Endometrium (tissue), 2 donors: ENCODE results near the gene RHOB.
"Not testable (repeated sequence)": the region's sequence is repeated elsewhere in the genome, so short reads cannot be mapped to it uniquely, and the experiment has no call there.

Experiments
- FAIRE-seq: peaks from 2 replicates; lab custom pipeline; 2012; peaks lifted over from hg19 to GRCh38; lab: Jason Lieb, UNC
- donor health status: control.
- donor health status: control.

The RHOB gene

DNA sequence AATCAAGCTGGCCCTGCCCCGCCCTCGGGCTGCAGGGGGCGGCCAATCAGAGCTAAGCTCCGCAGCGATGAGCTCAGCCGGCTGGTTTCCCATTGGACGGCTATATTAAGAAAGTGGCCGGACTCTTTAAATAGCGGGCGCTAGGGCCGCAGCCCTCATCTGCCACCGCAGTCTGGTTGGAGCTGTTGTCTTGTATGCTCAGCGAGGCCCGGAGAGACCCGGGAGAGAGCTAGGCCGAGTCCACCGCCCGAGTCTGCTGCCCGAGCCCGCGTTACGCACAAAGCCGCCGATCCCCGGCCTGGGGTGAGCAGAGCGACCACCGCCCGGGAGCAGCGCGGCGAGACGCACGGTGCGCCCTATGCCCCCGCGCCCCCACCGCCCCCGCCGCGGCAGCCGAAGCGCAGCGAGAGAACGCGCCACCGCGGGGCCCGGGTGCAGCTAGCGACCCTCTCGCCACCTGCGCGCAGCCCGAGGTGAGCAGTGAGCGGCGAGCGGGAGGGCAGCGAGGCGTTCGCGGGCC lies at the start of gene RHOB:
Gene RHOB (plus strand): TSS at position 158 of the 520 bp plus-strand sequence. CDS start 392 bp downstream, outside the sequence.
- FAIRE-seq = peak; percentile 37

DNA sequence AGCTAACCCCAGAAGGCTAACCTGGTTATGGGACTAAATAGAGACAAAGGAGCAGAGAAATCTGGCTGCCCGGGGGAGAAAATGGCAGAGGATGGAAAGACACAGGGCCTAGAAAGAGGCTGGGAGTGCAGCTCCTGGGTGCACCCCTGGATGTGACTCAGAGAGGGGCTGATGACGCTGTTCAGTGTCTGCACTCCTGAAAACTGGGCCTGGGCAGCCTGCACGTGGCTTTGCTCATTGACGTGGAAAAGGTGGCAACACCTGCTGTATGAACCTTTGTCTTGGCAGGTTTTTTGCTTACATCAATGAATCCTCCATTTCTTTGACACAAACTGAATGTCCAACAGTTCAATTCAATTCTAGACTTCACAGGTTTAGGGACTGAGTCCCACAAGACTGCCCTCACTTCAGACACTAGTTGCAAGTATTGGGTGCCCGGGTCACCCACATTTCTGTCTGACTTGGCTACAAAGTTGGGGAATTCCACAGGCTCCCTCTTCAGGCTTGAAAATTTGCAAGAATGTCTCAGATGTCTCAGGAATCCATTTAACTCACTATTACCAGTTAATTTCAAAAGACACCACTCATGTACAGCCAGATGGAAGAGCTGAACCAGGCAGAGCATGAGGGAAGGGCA lies 48.9 kb upstream of the RHOB start:
- FAIRE-seq = no peak

DNA sequence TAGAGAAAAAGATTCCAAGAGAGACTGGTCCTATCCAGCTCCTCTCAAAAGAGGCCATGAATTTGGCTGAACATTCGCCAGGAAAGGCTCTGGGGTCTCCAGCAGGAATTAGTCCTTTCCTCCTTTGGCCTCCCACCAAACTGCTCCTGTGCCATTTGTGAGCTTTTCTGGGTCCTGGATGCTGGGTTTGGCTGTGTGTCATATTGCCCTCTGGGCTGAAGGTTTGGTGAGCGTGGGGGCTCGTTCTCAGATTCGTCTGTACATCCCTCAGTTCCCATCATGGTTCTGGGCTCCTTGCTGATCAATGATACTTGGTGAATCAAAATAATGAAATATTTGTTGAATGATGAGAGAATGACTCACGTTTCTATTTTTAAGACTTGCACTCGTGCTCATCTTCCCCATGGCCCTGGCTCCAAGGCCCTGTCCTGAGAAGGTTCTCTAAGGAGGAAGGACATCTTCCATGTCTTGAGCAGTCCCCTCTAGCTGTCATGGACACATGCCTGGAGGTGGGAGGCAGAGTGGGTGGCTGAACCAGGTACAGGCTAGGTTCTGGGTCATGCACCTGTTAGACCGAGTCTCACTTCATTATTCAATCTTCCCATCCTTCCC lies 47.8 kb upstream of the RHOB start:
- FAIRE-seq = no peak

DNA sequence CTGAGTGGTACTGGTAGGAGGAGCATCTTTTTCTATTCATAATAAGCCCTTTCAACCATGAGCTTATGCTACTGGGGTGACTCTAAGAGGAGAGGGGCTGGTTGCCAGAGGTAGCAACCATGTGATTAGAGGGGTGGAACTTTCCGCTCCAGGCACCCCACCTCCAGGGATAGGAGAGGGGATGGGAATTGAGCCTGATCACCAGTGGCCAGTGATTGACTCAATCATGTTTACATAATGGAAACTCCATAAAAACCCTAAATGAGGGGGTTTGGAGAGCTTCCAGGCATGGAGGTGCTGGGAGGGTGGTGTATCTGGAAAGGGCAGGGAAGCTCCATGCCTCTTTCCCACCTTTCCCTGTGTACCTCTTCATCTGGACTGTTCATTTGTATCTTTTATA lies 46.6 kb upstream of the RHOB start:
- no peak for FAIRE-seq

DNA sequence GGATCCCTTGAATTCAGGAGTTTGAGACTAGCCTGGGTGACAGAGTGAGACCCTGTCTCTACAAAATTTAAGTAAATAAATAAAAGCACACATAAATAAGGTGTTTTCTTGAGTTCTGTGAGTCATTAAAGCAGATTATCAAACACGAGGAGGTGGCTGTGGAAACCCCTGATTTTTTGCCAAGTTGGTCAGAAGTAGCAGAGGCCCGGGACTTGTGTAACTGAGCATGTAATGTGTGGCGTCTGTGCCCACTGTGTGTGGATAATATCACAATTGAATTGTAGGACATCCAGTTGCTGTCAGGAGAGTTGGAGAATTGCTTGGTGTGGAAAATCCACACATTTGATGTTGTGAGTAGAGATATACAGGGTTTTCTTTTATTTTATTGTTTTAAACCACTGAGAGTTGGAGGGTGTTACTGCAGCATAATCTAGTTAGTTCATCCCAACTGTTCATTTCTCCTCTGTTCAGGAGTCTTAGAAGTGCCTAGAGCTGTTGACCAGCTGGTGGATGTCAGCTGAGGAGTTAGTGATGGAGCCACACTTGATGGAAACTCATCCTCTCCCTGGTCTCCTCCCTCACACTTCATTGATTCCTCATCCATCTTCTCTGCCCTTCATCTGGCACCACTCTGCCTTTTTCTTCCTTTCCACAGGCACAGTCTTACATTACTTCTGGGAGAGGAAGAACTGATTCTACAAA lies 45.9 kb upstream of the RHOB start:
- no peak for FAIRE-seq

DNA sequence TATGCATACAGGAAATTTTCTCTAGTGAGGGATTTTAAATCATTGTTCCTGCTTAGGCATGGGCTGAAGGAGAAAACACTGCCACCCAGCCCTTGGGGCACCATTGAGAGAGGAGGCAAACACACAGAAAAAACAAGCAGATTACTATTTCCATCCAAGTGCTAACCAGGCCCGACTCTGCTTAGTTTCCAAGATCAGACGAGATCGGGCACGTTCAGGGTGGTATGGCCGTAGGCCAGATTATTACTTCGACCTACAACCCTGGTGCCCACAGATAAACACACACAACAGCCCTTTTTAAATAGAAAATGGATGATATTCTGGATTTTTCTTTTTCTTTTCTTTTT lies 45.4 kb upstream of the RHOB start:
- FAIRE-seq = no peak

DNA sequence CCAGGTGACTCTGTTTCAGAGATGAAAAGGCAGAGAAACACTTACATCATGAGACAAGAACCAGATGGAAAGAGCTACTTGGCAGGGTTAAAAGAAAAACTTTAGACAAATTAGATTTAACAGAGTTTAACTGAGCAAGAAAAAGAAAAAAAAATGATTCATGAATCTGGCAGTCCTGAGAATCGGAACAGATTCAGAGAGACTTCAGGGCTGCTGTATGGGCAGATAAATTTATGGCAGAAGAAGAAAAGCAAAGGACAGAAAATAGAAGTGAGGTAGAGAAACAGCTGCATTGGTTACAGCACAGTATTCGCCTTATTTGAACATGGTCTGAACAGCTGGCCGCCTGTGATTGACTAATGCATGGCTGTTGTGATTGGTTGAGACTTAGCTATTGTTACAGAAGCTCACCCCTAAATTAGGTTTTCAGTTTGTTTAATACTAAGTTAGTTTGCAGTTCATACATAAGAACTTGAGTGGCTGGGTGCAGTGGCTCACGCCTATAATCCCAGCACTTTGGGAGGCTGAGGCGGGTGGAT lies 43.0 kb upstream of the RHOB start:
- no peak for FAIRE-seq

DNA sequence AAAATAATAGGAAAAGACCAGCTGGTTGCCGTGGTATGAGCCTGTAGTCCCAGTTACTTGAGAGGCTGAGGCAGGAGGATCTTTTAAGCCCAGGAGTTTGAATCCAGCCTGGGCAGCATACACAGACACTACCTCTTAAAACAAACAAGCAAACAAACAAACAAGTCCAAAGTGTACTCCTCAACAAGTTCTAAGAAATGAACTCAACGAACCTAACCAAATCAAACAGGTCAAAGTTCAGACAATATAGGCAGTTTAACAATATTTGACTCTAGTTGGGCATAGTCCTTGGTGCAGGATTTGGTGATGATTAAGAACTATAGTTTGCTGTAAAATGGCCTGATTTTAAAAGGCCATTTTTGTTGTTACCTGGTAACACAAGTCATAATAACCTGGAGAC lies 41.9 kb upstream of the RHOB start:
- FAIRE-seq = no peak

DNA sequence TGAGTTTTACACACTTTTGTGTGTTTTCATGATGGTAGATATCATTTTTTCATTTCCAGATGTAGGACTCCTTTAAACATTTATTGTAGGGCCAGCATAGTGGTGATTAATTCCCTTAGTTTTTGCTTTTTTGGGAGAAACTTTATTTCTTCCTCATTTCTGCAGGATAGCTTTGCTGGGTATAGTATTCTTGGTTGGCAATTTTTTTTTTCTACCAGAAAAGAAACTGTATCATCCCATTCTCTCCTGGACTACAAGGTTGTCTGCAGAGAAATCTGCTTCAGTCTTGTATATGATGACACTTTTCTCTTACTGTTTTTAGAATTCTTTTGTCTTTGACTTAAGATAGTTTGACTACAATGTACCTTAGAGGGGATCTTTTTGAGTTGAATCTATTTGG lies 37.8 kb upstream of the RHOB start:
- no peak for FAIRE-seq

DNA sequence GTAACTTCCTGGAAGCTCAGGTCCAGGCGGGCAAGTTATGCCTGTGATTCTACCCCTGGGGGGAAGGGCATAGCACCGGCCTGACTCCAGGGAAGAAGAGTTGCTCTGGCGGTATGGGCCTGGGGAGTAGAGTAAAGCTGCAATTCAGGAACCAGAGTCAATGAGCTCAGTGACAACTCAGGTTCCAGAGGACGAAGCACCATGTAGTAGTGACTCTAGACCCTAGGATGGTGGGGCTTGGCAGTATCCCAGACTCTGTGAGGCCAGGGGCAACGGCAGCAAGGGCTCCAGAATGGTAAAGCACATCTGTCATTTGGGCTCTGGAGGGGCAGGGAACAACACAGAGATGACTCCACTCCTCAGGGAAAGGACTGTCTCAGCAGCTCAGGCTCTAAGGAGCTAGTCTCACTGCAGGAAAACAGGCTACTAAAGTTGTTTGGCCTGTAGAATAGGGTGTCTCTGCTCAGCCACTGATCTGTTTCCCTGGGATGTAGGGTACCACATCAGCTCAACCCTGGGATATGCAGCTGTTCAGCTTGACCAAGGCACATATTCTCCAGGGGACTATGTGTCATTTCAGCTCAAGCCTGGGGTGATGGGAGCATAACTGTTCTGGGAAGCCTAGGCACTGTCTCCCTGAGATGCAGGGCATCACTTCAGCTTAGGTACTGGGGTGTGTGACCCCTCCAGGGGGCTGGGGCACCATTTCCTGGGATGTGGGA lies 36.2 kb upstream of the RHOB start:
- FAIRE-seq = no peak

DNA sequence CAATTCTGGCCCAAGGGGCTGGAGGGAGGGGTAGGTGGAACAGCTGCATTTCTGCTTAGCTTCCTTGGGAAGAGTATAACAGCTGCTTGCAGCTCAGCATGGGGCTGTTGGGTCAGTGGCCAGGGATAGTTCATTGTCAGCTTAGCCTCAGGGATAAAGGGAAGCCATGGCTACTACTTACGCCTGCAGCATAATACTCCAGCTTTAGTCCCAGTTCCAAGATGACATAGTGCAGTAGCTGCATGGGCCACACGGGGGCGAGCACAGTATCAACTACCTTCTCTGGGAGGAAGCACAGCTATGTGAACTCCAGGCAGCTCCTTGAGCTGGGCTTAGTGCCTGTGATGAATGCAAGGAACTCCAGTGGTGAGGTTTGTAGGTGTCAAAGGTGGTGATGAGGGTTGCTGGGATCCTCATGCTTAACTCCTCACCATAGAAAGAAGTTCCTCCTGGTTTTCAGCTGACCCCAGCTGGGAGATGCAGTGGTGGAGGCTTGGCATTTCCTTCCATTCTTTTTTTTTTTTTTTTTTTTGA lies 35.4 kb upstream of the RHOB start:
- no peak for FAIRE-seq

DNA sequence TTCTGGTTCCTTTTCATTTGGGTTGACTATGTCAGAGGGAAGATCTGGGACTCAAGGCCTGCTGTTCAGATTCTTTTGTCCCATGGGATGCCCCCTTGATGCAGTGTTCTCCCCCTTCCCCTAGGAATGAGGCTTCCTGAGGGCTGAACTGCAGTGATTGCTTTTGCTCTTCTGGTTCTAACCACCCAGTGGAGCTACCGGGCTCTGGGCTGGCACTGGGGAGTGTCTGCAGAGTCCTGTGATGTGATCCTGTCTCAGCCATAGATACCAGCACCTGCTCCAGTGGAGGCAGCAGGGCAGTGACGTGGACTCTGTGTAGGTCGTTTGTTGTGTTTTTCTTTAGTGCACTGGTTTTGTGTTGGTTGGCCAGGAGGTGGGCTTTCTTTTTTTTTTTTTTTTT lies 32.1 kb upstream of the RHOB start:
- FAIRE-seq = no peak

DNA sequence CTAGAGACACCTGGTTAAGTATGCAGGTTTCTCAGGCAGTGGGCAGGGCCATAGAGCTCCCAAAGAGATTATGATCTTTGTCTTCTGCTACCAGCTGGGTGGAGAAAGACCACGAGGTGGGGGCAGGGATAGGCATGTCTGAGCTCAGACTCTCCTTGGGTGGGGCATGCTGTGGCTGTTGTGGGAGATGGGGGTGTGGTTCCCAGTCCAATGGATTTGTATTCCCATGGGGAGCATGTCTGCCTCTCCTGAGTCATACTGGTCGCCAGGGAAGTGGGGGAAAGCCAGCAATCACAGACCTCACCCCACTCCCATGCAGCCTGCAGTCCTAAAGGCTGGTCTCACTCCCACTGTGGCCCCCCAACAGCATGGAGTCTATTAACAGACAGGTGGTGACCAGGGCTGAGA lies 31.4 kb upstream of the RHOB start:
- no peak for FAIRE-seq

DNA sequence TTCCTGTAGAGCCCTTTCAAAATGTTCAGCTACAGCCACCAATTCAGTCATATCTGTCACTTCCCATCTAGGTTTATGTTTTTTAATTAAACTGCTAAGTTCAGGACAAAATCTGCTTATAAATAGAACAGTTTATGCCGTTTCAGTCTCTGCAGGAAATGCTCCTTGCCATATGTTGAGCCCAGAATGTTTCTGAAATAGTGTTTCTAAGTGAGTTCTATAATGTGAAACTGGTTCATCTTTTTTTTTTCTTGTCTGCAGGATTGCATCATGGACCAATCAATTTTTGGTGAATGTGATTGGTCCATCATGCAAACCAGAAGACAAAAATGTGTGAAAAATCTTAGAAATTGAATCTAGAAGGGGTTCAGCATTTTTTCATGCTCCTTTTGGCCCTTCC lies 30.2 kb upstream of the RHOB start:
- no peak for FAIRE-seq

DNA sequence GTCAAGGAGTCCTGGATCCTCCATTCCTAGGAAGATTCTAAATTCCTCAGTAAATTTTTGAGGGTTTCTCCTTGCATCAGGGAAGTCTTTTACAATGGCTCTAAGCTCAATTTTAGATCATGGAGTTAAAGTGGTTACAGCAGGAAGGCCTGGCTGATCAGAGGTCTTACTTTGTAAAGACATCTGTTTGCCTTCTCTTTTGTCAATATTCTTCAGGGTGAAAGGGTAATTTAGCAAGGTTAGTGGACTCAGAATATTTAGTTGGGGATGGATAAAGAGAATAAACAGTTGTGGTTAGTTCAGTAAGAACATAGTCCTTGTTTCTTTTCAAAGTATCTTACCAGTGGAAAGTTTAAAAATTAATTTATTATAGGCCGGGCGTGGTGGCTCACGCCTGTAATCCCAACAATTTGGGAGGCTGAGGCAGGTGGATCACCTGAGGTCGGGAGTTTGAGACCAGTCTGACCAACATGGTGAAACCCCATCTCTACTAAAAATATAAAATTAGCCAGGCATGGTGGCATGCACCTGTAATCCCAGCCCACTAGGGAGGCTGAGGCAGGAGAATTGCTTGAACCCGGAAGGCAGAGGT lies 29.5 kb upstream of the RHOB start:
- FAIRE-seq = not testable (repeated sequence)

DNA sequence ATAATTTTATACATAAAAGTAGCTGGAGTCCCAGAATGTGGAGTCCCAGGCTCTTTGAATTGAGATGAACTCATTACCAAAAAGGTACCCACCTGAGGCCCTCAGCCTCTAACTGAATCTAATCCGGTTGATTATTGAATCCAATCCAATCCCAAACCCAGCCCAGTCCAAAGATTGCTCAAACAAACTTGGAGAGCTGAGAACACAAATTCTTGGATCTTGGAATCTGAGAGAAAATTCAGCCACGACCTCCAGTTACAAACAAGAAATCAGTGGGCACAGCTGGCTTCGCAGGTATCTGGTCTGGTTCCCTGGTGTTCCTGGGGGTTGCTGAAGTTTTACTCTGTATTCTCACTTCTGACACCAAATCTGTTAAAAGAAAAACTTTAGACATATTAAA lies 28.4 kb upstream of the RHOB start:
- no peak for FAIRE-seq

DNA sequence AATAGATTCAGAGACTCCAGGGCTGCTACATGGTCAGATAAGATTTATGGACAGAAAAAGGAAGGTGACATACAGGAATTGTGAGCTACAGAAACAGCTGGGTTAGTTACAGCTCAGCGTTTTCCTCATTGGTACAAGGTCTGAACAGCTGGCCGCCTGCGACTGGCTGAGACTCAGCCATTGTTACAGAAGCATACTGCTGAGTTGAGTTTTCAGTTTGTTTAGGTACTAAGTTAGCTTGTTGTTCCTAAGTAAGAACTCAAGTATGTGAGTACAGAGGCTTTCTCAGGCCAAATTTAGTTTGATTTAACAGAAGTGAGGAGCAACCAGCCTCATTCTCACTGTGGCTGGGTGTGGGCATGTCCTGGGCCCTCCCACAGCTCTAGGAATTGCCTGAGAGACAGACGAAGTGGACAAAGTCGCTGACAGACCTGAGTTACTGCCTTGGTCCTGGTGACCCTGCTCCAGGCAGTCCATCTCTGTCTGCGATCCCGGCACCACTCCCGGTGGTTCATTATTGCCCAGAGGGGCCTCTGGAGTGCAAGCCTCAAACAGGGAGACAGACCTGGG lies 27.8 kb upstream of the RHOB start:
- FAIRE-seq = no peak

DNA sequence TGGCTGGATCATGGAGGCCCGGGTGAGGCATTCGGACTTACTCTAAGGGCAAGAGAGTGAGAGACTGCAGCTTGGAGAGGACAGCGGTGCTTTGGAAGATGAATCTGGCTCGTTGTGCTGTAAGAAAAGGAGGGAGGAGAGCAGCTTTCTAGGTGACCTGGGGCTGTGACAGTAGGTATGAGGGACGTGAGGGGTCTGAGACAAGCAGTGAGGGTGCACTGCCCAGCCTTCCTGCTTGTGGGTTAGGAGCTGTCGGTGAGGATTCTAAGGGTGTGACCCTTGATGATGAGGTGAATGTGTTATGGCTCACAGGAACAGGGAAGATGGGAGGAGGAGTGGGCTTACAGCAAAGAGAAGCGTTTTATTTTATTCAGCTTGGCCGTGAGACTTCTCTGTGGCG lies 27.1 kb upstream of the RHOB start:
- no peak for FAIRE-seq

DNA sequence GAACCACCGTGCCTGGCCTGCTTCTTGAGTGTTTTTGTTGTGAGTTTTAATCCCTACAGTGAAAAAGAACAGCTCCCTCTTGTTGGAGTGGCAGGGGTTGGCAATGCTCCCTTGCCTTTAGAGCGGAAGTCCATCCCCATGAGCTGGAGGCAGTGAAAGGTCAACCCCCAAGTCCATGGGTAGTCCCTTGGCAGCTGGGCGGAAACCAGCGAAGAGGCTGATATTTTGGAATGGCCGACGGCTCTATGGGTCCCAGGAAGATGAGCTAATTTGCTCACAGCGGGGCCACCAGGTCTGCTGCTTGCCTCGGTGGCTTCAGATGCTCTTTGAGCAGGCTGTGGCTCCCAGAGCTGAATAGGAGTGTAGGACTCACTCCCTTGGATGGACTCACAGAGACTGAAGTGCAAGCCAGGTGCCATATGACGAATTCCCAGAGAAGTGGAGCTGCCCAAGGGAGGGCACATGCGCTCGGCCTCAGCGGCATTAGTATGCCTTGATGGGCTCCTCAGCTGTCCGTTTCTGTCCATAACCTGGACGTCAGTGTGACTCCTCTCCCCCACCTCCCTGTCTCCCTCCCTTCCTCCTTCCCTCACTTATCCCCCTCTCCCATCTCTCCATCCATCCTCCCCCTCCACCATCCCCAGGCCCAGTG lies 25.4 kb upstream of the RHOB start:
- FAIRE-seq = no peak

DNA sequence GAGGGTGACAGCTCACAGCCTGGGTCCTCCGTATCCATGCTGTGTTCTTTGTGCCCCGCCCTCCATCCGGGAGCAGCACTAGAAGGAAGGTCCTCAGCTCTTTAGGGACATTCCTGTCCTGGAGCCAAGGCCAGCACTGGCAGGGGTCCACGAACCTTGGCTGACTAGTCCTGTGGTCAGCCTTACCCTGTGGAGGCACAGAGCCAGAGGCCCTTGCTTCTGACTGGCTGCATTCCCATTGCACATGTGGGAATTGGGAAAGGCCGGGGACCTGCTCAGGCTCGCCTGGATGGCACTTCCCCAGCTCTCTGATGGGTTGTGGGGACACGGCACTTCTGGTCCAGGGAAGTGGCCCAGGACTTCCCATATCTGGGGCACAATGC lies 24.9 kb upstream of the RHOB start:
- FAIRE-seq = no peak
